MCF 10A (cell line): ENCODE data around the gene DGUOK. TPM values are rescaled to one million over a fixed set of nuclear protein-coding genes. Genes with fewer than 3 reads are reported as not detected.

Source experiments
- BruUV-seq: library from RNA; stranded (reverse); fragments of 400-500 nt; replicated peaks from 2 replicates; lab custom pipeline; 2021; lab: Mats Ljungman, UMichigan
- CTCF ChIA-PET: fragments of 300-600 bp; sonication (Branson Sonifier 250); formaldehyde crosslinking; extraction: SDS; loops from one replicate; lab custom pipeline; 2021; ENCODE audit warnings: antibody characterized with exemption, inconsistent platforms; lab: Yijun Ruan, JAX
- POLR2A ChIA-PET: fragments of 300-600, 350-650 bp; sonication (Branson Sonifier 250); formaldehyde crosslinking; extraction: SDS; loops from one replicate; lab custom pipeline; 2020; ENCODE audit warnings: antibody characterized with exemption, inconsistent platforms; lab: Yijun Ruan, JAX
- DNase-seq: peaks from one replicate; pipeline ENCODE4 v3.0.0-alpha.2; 2018; ENCODE audit not compliant: unreplicated experiment
- H3K27ac Mint-ChIP-seq: one replicate; pipeline ENCODE4 v1.8.0; 2022; ENCODE audit warnings: mild to moderate bottlenecking, low read depth, mixed read lengths; ENCODE audit not compliant: unreplicated experiment
- H3K27me3 Mint-ChIP-seq: one replicate; pipeline ENCODE4 v1.8.0; 2022; ENCODE audit warnings: mixed read lengths; ENCODE audit not compliant: insufficient read depth, unreplicated experiment
- H3K36me3 Mint-ChIP-seq: one replicate; pipeline ENCODE4 v1.8.0; 2022; ENCODE audit warnings: mild to moderate bottlenecking, moderate library complexity, mixed read lengths; ENCODE audit not compliant: insufficient read depth, unreplicated experiment
- H3K4me1 Mint-ChIP-seq: one replicate; pipeline ENCODE4 v1.8.0; 2022; ENCODE audit warnings: mixed read lengths; ENCODE audit not compliant: insufficient read depth, unreplicated experiment
- H3K4me3 Mint-ChIP-seq: one replicate; pipeline ENCODE4 v1.8.0; 2022; ENCODE audit warnings: mild to moderate bottlenecking, moderate library complexity, mixed read lengths; ENCODE audit not compliant: unreplicated experiment
- H3K9me3 Mint-ChIP-seq: one replicate; pipeline ENCODE4 v1.8.0; 2022; ENCODE audit warnings: mixed read lengths; ENCODE audit not compliant: unreplicated experiment
- intact Hi-C: fragments of 100-400 bp; cut with micrococcal nuclease; formaldehyde crosslinking; loops from 2 replicates; pipeline ENCODE4 v1.14.1; 2022
- total RNA-seq: library from RNA; stranded (reverse); gene quantifications from 2 replicates; pipeline ENCODE4 v1.2.3, GENCODE V29; 2022
- TF ChIP-seq, protein P1 (sequence below): fragments of 200-600 bp; IDR thresholded peaks from one replicate; pipeline ENCODE4 v1.8.0; 2022; ENCODE audit warnings: antibody characterized with exemption, mild to moderate bottlenecking; ENCODE audit not compliant: unreplicated experiment

The DGUOK gene
- total RNA-seq, 1 experiment from 2014 or later, result 92.3 TPM

DNA sequence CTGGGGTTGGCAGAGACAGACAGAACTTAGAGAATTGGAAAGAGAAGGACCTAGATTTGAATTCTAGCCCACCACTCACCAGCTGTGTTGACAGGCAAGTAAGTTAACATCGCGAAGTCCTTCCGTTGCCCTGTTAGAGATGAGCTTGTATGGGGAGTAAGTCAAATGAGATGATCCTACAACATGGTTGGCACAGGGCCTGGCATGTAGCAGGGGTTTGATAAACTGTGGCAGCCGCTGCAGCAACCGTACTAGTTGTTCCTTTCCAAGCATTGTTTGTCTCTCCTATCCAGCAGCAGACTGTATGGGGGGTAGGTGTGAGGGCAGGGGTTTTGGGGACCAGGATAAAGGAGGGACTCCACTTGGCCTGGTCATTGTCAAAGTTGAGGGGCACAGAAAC, 74.0 kb downstream of the DGUOK start:
- Mint-ChIP-seq H3K9me3 (no peaks in the 10 kb centered on the region), H3K4me1 (peaks cover 76% of the 10 kb centered on the region), H3K27ac (no peak overlapping the region), H3K27me3 (no peaks in the 10 kb centered on the region), H3K36me3 (peaks cover 6% of the 10 kb centered on the region), H3K4me3 (no peak overlapping the region)
- DNase-seq, result no peak
- TF ChIP-seq, protein P1, sequence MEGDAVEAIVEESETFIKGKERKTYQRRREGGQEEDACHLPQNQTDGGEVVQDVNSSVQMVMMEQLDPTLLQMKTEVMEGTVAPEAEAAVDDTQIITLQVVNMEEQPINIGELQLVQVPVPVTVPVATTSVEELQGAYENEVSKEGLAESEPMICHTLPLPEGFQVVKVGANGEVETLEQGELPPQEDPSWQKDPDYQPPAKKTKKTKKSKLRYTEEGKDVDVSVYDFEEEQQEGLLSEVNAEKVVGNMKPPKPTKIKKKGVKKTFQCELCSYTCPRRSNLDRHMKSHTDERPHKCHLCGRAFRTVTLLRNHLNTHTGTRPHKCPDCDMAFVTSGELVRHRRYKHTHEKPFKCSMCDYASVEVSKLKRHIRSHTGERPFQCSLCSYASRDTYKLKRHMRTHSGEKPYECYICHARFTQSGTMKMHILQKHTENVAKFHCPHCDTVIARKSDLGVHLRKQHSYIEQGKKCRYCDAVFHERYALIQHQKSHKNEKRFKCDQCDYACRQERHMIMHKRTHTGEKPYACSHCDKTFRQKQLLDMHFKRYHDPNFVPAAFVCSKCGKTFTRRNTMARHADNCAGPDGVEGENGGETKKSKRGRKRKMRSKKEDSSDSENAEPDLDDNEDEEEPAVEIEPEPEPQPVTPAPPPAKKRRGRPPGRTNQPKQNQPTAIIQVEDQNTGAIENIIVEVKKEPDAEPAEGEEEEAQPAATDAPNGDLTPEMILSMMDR, result no peak
- POLR2A ChIA-PET, result interaction anchor here (1.1 to 1.4 kb wide), 3 partner anchors 11 to 17 kb away, joined by 3 to 5 read pairs (median 4); no protein-coding TSS in a partner anchor
- intact Hi-C loops, result loop anchor here (5.0 kb wide), 1 partner anchor 168 kb away; no protein-coding TSS in a partner anchor
- CTCF ChIA-PET, result interaction anchor here (0.6 to 2.1 kb wide), 3 partner anchors 62 to 294 kb away, joined by 3 to 6 read pairs (median 3); no protein-coding TSS in a partner anchor
- BruUV-seq, result no TSS peak

DNA sequence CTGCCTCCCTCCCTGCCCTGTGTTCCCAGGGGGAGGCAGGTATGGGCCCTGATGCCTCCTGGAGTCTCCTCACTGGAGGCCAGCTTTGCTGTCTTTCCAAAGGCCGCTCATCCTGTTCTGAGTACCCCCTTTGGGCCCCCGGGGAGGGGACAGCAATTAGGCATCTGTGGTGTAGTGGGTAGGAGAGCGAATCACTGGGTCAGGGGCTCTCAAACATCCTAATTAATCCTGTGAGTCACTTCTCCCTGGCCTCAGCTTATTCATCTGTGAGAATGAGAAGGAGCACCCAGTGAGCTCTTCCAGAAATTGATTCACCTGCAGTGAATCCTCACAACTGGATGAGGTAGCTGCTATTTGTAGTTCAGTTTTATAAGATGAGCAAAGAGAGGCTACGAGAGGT, 74.4 kb downstream of the DGUOK start:
- Mint-ChIP-seq H3K4me3 (peak overlapping the region; percentile 72), H3K27ac (no peak overlapping the region), H3K4me1 (peaks cover 76% of the 10 kb centered on the region), H3K36me3 (peaks cover 10% of the 10 kb centered on the region), H3K9me3 (no peaks in the 10 kb centered on the region), H3K27me3 (no peaks in the 10 kb centered on the region)
- intact Hi-C loops, result loop anchor here (5.0 kb wide), 1 partner anchor 169 kb away; no protein-coding TSS in a partner anchor
- ChIA-PET CTCF (interaction anchor here (0.7 to 2.1 kb wide), 5 partner anchors 53 to 351 kb away, joined by 3 to 6 read pairs (median 3); no protein-coding TSS in a partner anchor), POLR2A (interaction anchor here (0.7 to 1.4 kb wide), 3 partner anchors 11 to 25 kb away, joined by 3 to 5 read pairs (median 4); no protein-coding TSS in a partner anchor)
- BruUV-seq, result no TSS peak
- no peak for DNase-seq
- TF ChIP-seq, protein P1, result no peak

DNA sequence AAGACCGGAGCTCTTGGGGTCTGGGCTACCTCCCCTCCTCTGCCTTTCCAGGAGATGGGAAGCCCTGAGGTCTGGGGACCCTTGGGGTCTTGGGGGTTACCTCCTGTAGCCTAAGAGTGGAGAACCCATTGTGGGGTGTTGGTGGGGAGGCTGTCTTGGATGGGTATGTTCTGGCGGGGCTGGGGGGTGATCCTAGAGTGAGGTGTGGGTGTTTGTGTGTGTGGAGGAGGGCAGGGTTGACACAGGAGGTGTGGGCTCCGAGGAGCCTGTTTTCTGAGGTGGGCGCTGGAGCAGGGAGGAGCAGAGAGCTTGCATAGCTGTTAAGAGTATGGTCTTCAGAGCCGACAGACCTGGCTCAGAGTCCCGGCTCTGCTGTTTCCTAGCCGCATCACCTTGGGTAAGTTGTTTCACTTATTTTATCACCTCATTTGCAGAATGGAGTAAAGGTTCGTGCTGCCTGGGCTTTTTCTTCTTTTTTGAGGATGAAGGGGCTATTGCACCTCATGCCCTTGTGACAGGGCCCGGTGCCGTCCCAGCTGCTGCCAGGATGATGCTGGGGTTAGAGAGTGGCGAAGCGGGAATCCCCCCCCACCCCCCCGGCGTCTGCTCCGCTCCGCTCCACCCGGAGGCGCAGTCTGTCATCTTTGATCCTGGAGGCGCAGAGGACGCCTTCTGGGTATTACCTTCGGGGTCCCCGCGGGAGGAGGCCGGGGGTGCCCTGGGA, 75.3 kb downstream of the DGUOK start:
- peaks cover 11% of the 10 kb centered on the region for H3K36me3 Mint-ChIP-seq
- intact Hi-C loops, result loop anchor here (1.0 to 5.0 kb wide), 2 partner anchors 63 to 170 kb away; no protein-coding TSS in a partner anchor
- TF ChIP-seq, protein P1, result no peak
- H3K4me1 Mint-ChIP-seq, result peaks cover 75% of the 10 kb centered on the region
- no TSS peak for BruUV-seq
- no peaks in the 10 kb centered on the region for H3K27me3 Mint-ChIP-seq
- H3K27ac Mint-ChIP-seq, result no peak overlapping the region
- DNase-seq, result no peak
- POLR2A ChIA-PET, result interaction anchor here (0.7 to 1.4 kb wide), 3 partner anchors 18 to 24 kb away, joined by 4 to 5 read pairs (median 4); no protein-coding TSS in a partner anchor
- H3K9me3 Mint-ChIP-seq, result no peaks in the 10 kb centered on the region
- CTCF ChIA-PET, result interaction anchor here (0.7 to 2.1 kb wide), 5 partner anchors 54 to 350 kb away, joined by 3 to 6 read pairs (median 3); no protein-coding TSS in a partner anchor
- H3K4me3 Mint-ChIP-seq, result peak overlapping the region; percentile 72
